B cell (primary cell): Measurements from ENCODE around the gene TENM4. TPM values are rescaled to one million over a fixed set of nuclear protein-coding genes. Genes with fewer than 3 reads are reported as not detected.

Source experiments
- ATAC-seq: fragments of 200-7000 bp; cut with Tn5 transposase; one replicate; pipeline ENCODE4 v1.10.0; 2021; ENCODE audit warnings: low read depth, mild to moderate bottlenecking, moderate number of reproducible peaks, moderate library complexity
- CTCF ChIA-PET: fragments of 350-600 bp; sonication (Branson Sonifier 250); formaldehyde crosslinking; loops from one replicate; lab custom pipeline; 2021; ENCODE audit warnings: antibody characterized with exemption, inconsistent platforms; lab: Charles Lee
- POLR2A ChIA-PET: fragments of 350-600 bp; sonication (Branson Sonifier 250); formaldehyde crosslinking; loops from one replicate; lab custom pipeline; 2021; ENCODE audit warnings: antibody characterized with exemption; lab: Charles Lee
- DNase-seq: peaks from one replicate; pipeline ENCODE4 v3.0.0; 2013
- H2AFZ ChIP-seq: 2 replicates; pipeline ENCODE4 v1.6.1; 2012; ENCODE audit warnings: mild to moderate bottlenecking, low read depth, low read length; ENCODE audit not compliant: insufficient read depth, poor library complexity, severe bottlenecking
- H3K27ac ChIP-seq, 2 donors: 1 replicate in 1 of 2; 2 replicates in 1 of 2; pipeline ENCODE4 v1.5.1; 2012 to 2013; ENCODE audit warnings: low read length in 2 of 2, mild to moderate bottlenecking in 2 of 2, moderate library complexity in 1 of 2
- H3K27me3 ChIP-seq, 4 experiments: fragments of 200-600 bp in 1 of 4; sonication (generic) in 1 of 4; replicated peaks in 1 of 4; 1 replicate in 2 of 4; 2 replicates in 2 of 4; pipeline versions ENCODE4 v1.6.1 to v1.7.0; 2013 to 2016; ENCODE audit warnings: low read length in 3 of 4, mild to moderate bottlenecking in 2 of 4, mixed read lengths in 1 of 4, moderate library complexity in 1 of 4; ENCODE audit not compliant: insufficient read depth in 4 of 4, control insufficient read depth in 3 of 4; ENCODE audit errors: control extremely low read depth in 1 of 4
- H3K36me3 ChIP-seq, 2 experiments: replicated peaks in 1 of 2; 1 replicate in 1 of 2; 2 replicates in 1 of 2; pipeline versions ENCODE4 v1.6.1 to v1.7.1; 2013; ENCODE audit warnings: low read length in 1 of 2; ENCODE audit not compliant: insufficient read depth in 2 of 2, control insufficient read depth in 1 of 2; ENCODE audit errors: control extremely low read depth in 1 of 2, extremely low read depth in 1 of 2
- H3K4me1 ChIP-seq, 2 donors: fragments of 200-600 bp in 1 of 2; sonication (generic) in 1 of 2; 1 replicate in 1 of 2; 2 replicates in 1 of 2; pipeline versions ENCODE4 v1.5.1 to v1.6.1; 2013 to 2017; ENCODE audit warnings: low read length in 2 of 2; ENCODE audit not compliant: control insufficient read depth in 2 of 2, insufficient read depth in 2 of 2
- H3K4me2 ChIP-seq: replicated peaks from 2 replicates; pipeline ENCODE3; 2012; ENCODE audit warnings: mild to moderate bottlenecking, low read depth, low read length; ENCODE audit not compliant: poor library complexity, severe bottlenecking
- H3K4me3 ChIP-seq, 5 experiments: fragments of 200-600 bp in 1 of 5; sonication (generic) in 1 of 5; 1 replicate in 3 of 5; 2 replicates in 2 of 5; pipeline versions ENCODE4 v1.5.1 to v1.7.0; 2011 to 2016; ENCODE audit warnings: low read length in 4 of 5, mild to moderate bottlenecking in 4 of 5, low read depth in 2 of 5, control low read depth in 1 of 5, moderate library complexity in 1 of 5; ENCODE audit not compliant: insufficient read depth in 1 of 5; ENCODE audit errors: control extremely low read depth in 1 of 5, extremely low read depth in 1 of 5
- H3K79me2 ChIP-seq: fragments of 200-600 bp; sonication (generic); one replicate; pipeline ENCODE4 v1.6.0; 2016; ENCODE audit warnings: low read length; ENCODE audit not compliant: control insufficient read depth, insufficient read depth
- H3K9ac ChIP-seq: fragments of 200-600 bp; sonication (generic); 2 replicates; pipeline ENCODE4 v1.6.1; 2017; ENCODE audit warnings: mild to moderate bottlenecking, low read length, moderate library complexity
- H3K9me3 ChIP-seq, 3 donors: one replicate each; pipeline versions ENCODE4 v1.6.1 to v1.7.1; 2013; ENCODE audit warnings: low read length in 2 of 3; ENCODE audit not compliant: control insufficient read depth in 2 of 3, insufficient read depth in 1 of 3; ENCODE audit errors: control extremely low read depth in 1 of 3
- H4K20me1 ChIP-seq: 2 replicates; pipeline ENCODE4 v1.6.0; 2012; ENCODE audit warnings: mild to moderate bottlenecking, low read length; ENCODE audit not compliant: insufficient read depth, control insufficient read depth, poor library complexity, severe bottlenecking
- H3K27ac Mint-ChIP-seq: one replicate; pipeline ENCODE4 v1.8.0; 2021; ENCODE audit warnings: mixed read lengths
- H3K27me3 Mint-ChIP-seq: one replicate; pipeline ENCODE4 v1.8.0; 2021; ENCODE audit warnings: mixed read lengths
- H3K4me1 Mint-ChIP-seq: one replicate; pipeline ENCODE4 v1.8.0; 2021; ENCODE audit warnings: mixed read lengths
- H3K4me3 Mint-ChIP-seq: one replicate; pipeline ENCODE4 v1.8.0; 2021; ENCODE audit warnings: mixed read lengths
- H3K9me3 Mint-ChIP-seq: one replicate; pipeline ENCODE4 v1.8.0; 2022; ENCODE audit warnings: mixed read lengths; ENCODE audit not compliant: insufficient read depth
- EZH2 ChIP-seq: IDR thresholded peaks from 2 replicates; pipeline ENCODE4 v1.6.1; 2012; ENCODE audit warnings: borderline replicate concordance, low read depth, mild to moderate bottlenecking, moderate library complexity, low read length; ENCODE audit not compliant: insufficient read depth, poor library complexity, severe bottlenecking
- WGBS: methylation state at CpG from one replicate; pipeline ENCODE4 v1.1.5; 2013; ENCODE audit warnings: missing lambda C conversion rate; ENCODE audit not compliant: insufficient coverage; 5-methylcytosine and 5-hydroxymethylcytosine counted together
- intact Hi-C: fragments of 100-400 bp; cut with micrococcal nuclease; formaldehyde crosslinking; loops from one replicate; pipeline ENCODE4 v1.10.0; 2022
- polyA plus RNA-seq: library from polyadenylated mRNA; depleted of rRNA; stranded (reverse); fragments of >200 nt; gene quantifications from 2 replicates; pipeline ENCODE4 v1.2.3, GENCODE V29; 2012
- total RNA-seq, 2 donors: library from RNA; stranded (reverse); fragments of 120-200 nt in 1 of 2; gene quantifications; 1 replicate in 1 of 2; 2 replicates in 1 of 2; pipeline versions ENCODE4 v1.2.3 to v1.2.4, GENCODE V29; 2013 to 2022
- TF ChIP-seq, protein P1 (sequence below): fragments of 200-600 bp; IDR thresholded peaks from one replicate; pipeline ENCODE4 v1.8.0; 2022; ENCODE audit warnings: antibody characterized with exemption, mild to moderate bottlenecking

Gene TENM4
- total and polyA plus RNA-seq, 2 donors (not counting 1 experiment from before 2014, with no cell fraction given) = 0.09 to 5.7 TPM

GRCh38 chr11:78696177-78696576, 744.7 kb downstream of the TENM4 start:
- Mint-ChIP-seq H3K4me3 (no peak overlapping the region), H3K27me3 (peaks cover 25% of the 10 kb centered on the region), H3K9me3 (no peaks in the 10 kb centered on the region), H3K4me1 (no peaks in the 10 kb centered on the region), H3K27ac (no peak overlapping the region)
- POLR2A ChIA-PET = no interaction called here
- no peak overlapping the region for H2AFZ ChIP-seq
- CTCF ChIA-PET = no interaction called here
- no peaks in the 10 kb centered on the region for H3K9me3 ChIP-seq
- 81% methylated on average over 4 of the region's 7 CpGs for WGBS
- H3K4me2 ChIP-seq = no peak overlapping the region
- DNase-seq (no peak), ATAC-seq (no peak)
- no peak overlapping the region for H3K4me3 ChIP-seq
- no peaks in the 10 kb centered on the region for H3K4me1 ChIP-seq
- no peaks in the 10 kb centered on the region for H3K79me2 ChIP-seq
- intact Hi-C loops = no loop called here
- peaks cover 0 to under 1% (median 0%) of the 10 kb centered on the region in 4 experiments for H3K27me3 ChIP-seq
- no peak overlapping the region for H3K27ac ChIP-seq
- H3K9ac ChIP-seq = no peak overlapping the region
- TF ChIP-seq, protein P1, sequence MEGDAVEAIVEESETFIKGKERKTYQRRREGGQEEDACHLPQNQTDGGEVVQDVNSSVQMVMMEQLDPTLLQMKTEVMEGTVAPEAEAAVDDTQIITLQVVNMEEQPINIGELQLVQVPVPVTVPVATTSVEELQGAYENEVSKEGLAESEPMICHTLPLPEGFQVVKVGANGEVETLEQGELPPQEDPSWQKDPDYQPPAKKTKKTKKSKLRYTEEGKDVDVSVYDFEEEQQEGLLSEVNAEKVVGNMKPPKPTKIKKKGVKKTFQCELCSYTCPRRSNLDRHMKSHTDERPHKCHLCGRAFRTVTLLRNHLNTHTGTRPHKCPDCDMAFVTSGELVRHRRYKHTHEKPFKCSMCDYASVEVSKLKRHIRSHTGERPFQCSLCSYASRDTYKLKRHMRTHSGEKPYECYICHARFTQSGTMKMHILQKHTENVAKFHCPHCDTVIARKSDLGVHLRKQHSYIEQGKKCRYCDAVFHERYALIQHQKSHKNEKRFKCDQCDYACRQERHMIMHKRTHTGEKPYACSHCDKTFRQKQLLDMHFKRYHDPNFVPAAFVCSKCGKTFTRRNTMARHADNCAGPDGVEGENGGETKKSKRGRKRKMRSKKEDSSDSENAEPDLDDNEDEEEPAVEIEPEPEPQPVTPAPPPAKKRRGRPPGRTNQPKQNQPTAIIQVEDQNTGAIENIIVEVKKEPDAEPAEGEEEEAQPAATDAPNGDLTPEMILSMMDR = no peak
- no peak for TF ChIP-seq EZH2
- H3K36me3 ChIP-seq = no peaks in the 10 kb centered on the region
- H4K20me1 ChIP-seq = no peaks in the 10 kb centered on the region

- ChIA-PET POLR2A (no interaction called here), CTCF (no interaction called here)
- H3K4me1 Mint-ChIP-seq = no peaks in the 10 kb centered on the region
- H4K20me1 ChIP-seq = no peaks in the 10 kb centered on the region
- intact Hi-C loops = no loop called here
- no peaks in the 10 kb centered on the region for H3K4me1 ChIP-seq
- TF ChIP-seq, protein P1 = no peak
- TF ChIP-seq EZH2 = no peak
- H3K9ac ChIP-seq = no peak overlapping the region
- no peak for DNase-seq
- H3K27ac ChIP-seq = no peak overlapping the region
- 83% methylated on average over 1 of the region's 4 CpGs for WGBS
- no peak for ATAC-seq
- H3K4me3 ChIP-seq = no peak overlapping the region
- no peak overlapping the region for H3K4me2 ChIP-seq
- H3K36me3 ChIP-seq = no peaks in the 10 kb centered on the region
- peaks cover 0 to 5% (median 0%) of the 10 kb centered on the region in 4 experiments for H3K27me3 ChIP-seq
- H3K9me3 ChIP-seq = no peaks in the 10 kb centered on the region
- no peaks in the 10 kb centered on the region for H3K9me3 Mint-ChIP-seq
- H2AFZ ChIP-seq = no peak overlapping the region
- no peak overlapping the region for H3K4me3 Mint-ChIP-seq
- no peaks in the 10 kb centered on the region for H3K79me2 ChIP-seq
- H3K27ac Mint-ChIP-seq = no peak overlapping the region
- H3K27me3 Mint-ChIP-seq = peaks cover 19% of the 10 kb centered on the region
Observed at GRCh38 chr11:78694152-78694551, 746.7 kb downstream of the TENM4 start.
